Heart left ventricle (tissue), 16 donors: ENCODE data around the gene CLSTN2. TPM values are rescaled to one million over a fixed set of nuclear protein-coding genes. Genes with fewer than 3 reads are reported as not detected.

ENCODE experiments used
- ATAC-seq, 4 donors: fragments of 200-7000 bp; cut with Tn5 transposase; one replicate each; pipeline ENCODE4 v1.9.1; 2020 to 2022; ENCODE audit warnings: moderate library complexity in 4 of 4, mild to moderate bottlenecking in 3 of 4, moderate number of reproducible peaks in 1 of 4
- DNase-seq, 5 donors: peaks; one replicate each; pipeline ENCODE4 v3.0.0-alpha.2; 2020
- H3K27ac ChIP-seq, 12 donors: fragments of 200-600 bp; sonication (generic) in 4 of 12; one replicate each; pipeline versions ENCODE4 v1.5.0 to v1.8.0; 2016 to 2022; ENCODE audit warnings: mild to moderate bottlenecking in 2 of 12
- H3K27me3 ChIP-seq, 9 donors: fragments of 200-600 bp; sonication (generic) in 2 of 9; one replicate each; pipeline versions ENCODE4 v1.5.1 to v1.8.0; 2016 to 2022; ENCODE audit warnings: mild to moderate bottlenecking in 3 of 9
- H3K36me3 ChIP-seq, 9 donors: fragments of 200-600 bp; sonication (generic) in 2 of 9; one replicate each; pipeline versions ENCODE4 v1.5.0 to v1.8.0; 2018 to 2022; ENCODE audit warnings: mild to moderate bottlenecking in 2 of 9
- H3K4me1 ChIP-seq, 12 donors: fragments of 200-600 bp; sonication (generic) in 4 of 12; one replicate each; pipeline versions ENCODE4 v1.5.0 to v1.8.0; 2016 to 2022; ENCODE audit warnings: mild to moderate bottlenecking in 3 of 12
- H3K4me3 ChIP-seq, 12 donors: fragments of 200-600 bp; sonication (generic) in 4 of 12; one replicate each; pipeline versions ENCODE4 v1.5.0 to v1.8.0; 2017 to 2022; ENCODE audit warnings: mild to moderate bottlenecking in 9 of 12, moderate library complexity in 4 of 12
- H3K9me3 ChIP-seq, 12 donors: fragments of 200-600 bp; sonication (generic) in 4 of 12; one replicate each; pipeline versions ENCODE4 v1.5.0 to v1.8.0; 2016 to 2022; ENCODE audit warnings: mild to moderate bottlenecking in 1 of 12
- POLR2A ChIP-seq, 2 donors: fragments of 450-650 bp; IDR thresholded peaks; one replicate each; pipeline ENCODE4 v1.6.1; 2017; ENCODE audit warnings: antibody characterized with exemption in 2 of 2, mild to moderate bottlenecking in 2 of 2, moderate library complexity in 2 of 2
- WGBS, 4 donors: extraction: QIAGEN DNeasy Blood & Tissue Kit in 2 of 4; methylation state at CpG; one replicate each; pipeline versions ENCODE4 v1.1.5 to v1.1.7; 2013 to 2018; 5-methylcytosine and 5-hydroxymethylcytosine counted together
- intact Hi-C, 10 donors: fragments of 100-400 bp; cut with DNase I; formaldehyde crosslinking; loops; one replicate each; pipeline versions ENCODE4 v1.11.1 to v1.14.2; 2022
- polyA plus RNA-seq, 2 donors: library from polyadenylated mRNA; stranded (reverse); fragments of 200-250 nt; gene quantifications; one replicate each; pipeline ENCODE4 v1.2.3, GENCODE V29; 2013
- total RNA-seq, 9 donors: library from RNA; depleted of rRNA in 2 of 9; stranded (reverse); fragments of >200 nt in 2 of 9; fragmentation: NEBNext Ultra II Directional in 3 of 9; extraction: Animal tissue kit (Norgen Biotek cat#: 25700) in 3 of 9; gene quantifications; one replicate each; pipeline versions ENCODE4 v1.1.0 to v1.2.4, GENCODE V29; 2016 to 2023
- TF ChIP-seq, protein P1 (sequence below), 12 donors: fragments of 200-600 bp; sonication (generic) in 4 of 12; IDR thresholded peaks; one replicate each; pipeline versions ENCODE4 v1.5.0 to v1.8.0; 2018 to 2022; ENCODE audit warnings: antibody characterized with exemption in 12 of 12, mild to moderate bottlenecking in 5 of 12
- donor health status: ischemic (EF 13 %, LVEDD 7.1; RV severe dilation, severe dysfunction).
- donor health status: healthy with polysubstance abuse.
- donor health status: DM: no; HTN: yes; CAD: no.
- donor health status: DM: no; HTN: no; CAD: no.
- donor health status: ischemic (EF 25% LVEDD 6.9; RV normal size, moderate dysfunction).
- donor health status: ischemic (EF 25% LVEDD 5.7; RV mildly dilated, moderate dysfunction).
- donor health status: healthy.
- donor health status: DM: yes; HTN: yes; CAD: no.
- donor health status: ischemic (EF 35%, LVEDD 5.7; RV mildly dilated, moderate dysfunction).
- donor health status: nonischemic (EF 11% LVEDD 7.7; RV severe dilation, severe dysfunction).
- donor health status: DM: yes; HTN: yes; CAD: no.
- donor health status: PGD.
- donor health status: ischemic (EF 29% LVEDD 5.4; RV normal size, mild dysfunction).
- donor health status: nonischemic (EF 23%, LVEDD 6.1; RV moderate dilation, normal function).

Gene CLSTN2
- total and polyA plus RNA-seq, 11 donors, result 0.69 to 7.6 (median 3.9) TPM

DNA sequence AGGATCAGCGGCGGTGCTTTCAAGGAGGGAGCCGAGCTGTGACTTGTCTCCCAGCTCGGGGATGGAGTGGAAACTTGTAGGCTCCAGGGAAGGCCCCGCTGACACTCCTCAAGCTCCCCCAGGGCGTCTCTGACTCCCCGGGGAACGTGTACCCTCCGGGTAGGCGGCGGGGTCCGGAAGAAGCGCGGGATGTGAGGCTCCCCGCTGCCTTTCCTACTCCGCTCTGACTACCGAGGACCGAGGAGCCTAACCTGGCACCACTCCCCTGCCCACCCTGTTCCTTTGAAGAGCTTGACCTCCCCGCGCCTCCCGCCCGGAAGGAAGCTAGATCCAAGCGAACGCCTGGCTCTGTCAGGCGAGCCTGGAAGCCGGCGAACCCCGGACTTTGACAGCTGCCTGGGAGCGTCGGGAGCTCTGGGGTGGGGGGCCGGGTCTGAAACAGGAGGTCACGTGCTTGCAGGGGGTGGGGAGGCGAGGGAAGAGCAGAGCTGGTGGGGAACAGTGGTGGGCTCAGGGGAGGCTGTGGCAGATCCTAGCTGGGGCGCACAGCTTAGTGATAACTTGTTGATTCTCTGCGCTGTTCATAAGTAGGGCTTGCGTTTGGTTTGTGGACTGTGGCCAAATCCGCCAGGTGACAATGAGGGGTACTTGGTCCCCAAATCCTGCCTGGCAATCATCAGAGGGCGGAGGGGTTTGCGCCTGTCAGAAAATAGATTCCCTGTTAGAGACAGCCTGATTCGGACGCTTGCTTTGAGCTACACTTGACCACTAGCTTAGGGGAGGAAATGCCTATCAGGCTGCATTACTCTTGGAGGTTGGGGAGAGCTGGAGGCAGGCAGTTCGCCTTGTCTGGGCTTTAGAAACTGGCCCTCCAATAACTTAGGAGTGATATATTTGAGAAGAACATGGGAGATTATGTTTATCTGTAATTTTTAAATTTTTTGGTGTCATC, 1.2 kb downstream of the CLSTN2 start:
- Histone ChIP-seq H3K4me3 (peak overlapping the region; percentile 39 to 76 (median 56)), H3K36me3 (no peaks in the 10 kb centered on the region), H3K27ac (no peak overlapping the region), H3K4me1 (peaks cover 0 to 35% (median 12%) of the 10 kb centered on the region in 12 donors), H3K27me3 (peaks cover 0 to 50% (median 4%) of the 10 kb centered on the region in 9 donors), H3K9me3 (no peaks in the 10 kb centered on the region)
- DNase-seq, result peak; percentile 25 to 66 (median 47)
- peak; percentile 11 to 34 (median 25) for ATAC-seq
- intact Hi-C loops, result loop anchor here in 9 of 10 donors (2.0 to 10.0 kb wide), 17 partner anchors 41 to 926 kb away; no protein-coding TSS in a partner anchor
- WGBS, 4 donors, result 2 to 4% (median 3%) methylated on average over 18 to 42 of the region's 42 CpGs
- TF ChIP-seq POLR2A (IDR thresholded peaks at IDR 0.05), result no peak
- TF ChIP-seq, protein P1, sequence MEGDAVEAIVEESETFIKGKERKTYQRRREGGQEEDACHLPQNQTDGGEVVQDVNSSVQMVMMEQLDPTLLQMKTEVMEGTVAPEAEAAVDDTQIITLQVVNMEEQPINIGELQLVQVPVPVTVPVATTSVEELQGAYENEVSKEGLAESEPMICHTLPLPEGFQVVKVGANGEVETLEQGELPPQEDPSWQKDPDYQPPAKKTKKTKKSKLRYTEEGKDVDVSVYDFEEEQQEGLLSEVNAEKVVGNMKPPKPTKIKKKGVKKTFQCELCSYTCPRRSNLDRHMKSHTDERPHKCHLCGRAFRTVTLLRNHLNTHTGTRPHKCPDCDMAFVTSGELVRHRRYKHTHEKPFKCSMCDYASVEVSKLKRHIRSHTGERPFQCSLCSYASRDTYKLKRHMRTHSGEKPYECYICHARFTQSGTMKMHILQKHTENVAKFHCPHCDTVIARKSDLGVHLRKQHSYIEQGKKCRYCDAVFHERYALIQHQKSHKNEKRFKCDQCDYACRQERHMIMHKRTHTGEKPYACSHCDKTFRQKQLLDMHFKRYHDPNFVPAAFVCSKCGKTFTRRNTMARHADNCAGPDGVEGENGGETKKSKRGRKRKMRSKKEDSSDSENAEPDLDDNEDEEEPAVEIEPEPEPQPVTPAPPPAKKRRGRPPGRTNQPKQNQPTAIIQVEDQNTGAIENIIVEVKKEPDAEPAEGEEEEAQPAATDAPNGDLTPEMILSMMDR (IDR thresholded peaks at IDR 0.05), result no peak

DNA sequence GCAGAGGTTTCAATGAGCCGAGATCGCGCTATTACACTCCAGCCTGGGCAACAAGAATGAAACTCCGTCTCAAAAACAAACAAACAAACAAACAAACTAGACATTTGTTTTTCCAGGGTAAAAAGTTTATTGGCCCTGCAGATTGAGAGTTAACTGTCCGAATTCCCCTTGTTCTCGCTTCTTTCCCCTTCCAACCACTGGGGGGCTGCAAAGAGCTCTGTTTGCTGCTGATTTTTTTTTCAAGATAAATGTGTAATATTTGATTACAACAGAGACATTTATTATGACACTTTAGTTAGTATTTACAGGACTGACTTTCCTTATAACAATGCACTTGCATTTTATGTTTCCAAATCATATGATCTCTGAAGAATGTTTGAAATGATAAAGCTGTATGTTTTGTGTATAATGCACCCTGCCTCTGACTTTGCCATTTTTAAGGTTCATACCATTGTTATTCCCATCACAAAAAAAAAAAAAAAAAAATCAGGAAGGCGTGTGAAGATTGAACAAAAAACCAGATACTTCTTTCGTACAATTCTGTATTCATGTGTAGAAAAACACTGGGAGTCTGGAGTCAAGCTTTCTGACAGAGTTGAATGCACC, 2.8 kb downstream of the CLSTN2 start:
- intact Hi-C loops, result loop anchor here in 9 of 10 donors (2.0 to 10.0 kb wide), 15 partner anchors 37 to 925 kb away; no protein-coding TSS in a partner anchor
- no peak for ATAC-seq
- TF ChIP-seq, protein P1 (IDR thresholded peaks at IDR 0.05), result peak; percentile 49 to 80 (median 68)
- no peak for TF ChIP-seq POLR2A (IDR thresholded peaks at IDR 0.05)
- Histone ChIP-seq H3K4me3 (no peak overlapping the region), H3K36me3 (no peaks in the 10 kb centered on the region), H3K9me3 (no peaks in the 10 kb centered on the region), H3K4me1 (peaks cover 0 to 36% (median 13%) of the 10 kb centered on the region in 12 donors), H3K27ac (no peak overlapping the region), H3K27me3 (peaks cover 0 to 50% (median 4%) of the 10 kb centered on the region in 9 donors)
- peak in 3 of 5 donors; percentile 19 to 29 (median 27) for DNase-seq
- WGBS, 4 donors, result 7 to 17% (median 9%) methylated on average over 8 of the region's 8 CpGs

DNA sequence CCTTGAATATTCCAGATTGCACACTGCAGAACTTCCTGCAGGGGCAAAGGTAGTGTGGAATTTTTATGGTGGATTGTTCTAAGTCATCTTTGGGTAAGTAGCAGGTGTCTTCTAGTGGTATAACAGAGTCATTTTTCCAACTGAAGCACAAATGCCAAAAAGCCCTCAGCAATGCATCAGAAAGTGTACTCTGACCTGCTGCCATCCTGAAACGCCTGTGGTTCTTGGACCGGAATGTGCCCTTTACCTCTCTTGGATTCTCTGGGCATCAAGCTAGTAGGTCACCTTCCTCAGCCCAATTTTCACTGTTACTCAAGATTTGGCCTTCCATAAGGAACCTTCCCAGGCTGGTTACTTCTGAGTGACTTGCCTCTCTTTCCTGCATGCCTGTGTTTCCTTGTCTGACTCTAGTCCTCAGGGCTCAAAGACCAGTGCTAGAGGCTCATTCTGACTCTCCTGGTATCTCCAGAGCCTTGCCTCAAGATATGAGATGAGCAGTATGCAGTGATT, 4.8 kb downstream of the CLSTN2 start:
- peaks cover 0 to 36% (median 12%) of the 10 kb centered on the region in 12 donors for H3K4me1 ChIP-seq
- H3K27ac ChIP-seq, result no peak overlapping the region
- no peaks in the 10 kb centered on the region for H3K36me3 ChIP-seq
- ATAC-seq (no peak), DNase-seq (no peak)
- WGBS, 4 donors, result 71 to 89% (median 82%) methylated on average over 2 of the region's 2 CpGs
- TF ChIP-seq, protein P1 (IDR thresholded peaks at IDR 0.05), result no peak
- TF ChIP-seq POLR2A (IDR thresholded peaks at IDR 0.05), result no peak
- H3K4me3 ChIP-seq, result no peak overlapping the region
- peaks cover 0 to 37% (median 4%) of the 10 kb centered on the region in 9 donors for H3K27me3 ChIP-seq
- no peaks in the 10 kb centered on the region for H3K9me3 ChIP-seq
- intact Hi-C loops, result loop anchor here in 9 of 10 donors (2.0 to 10.0 kb wide), 16 partner anchors 35 to 925 kb away; no protein-coding TSS in a partner anchor
